GM21619 (cell line): ENCODE data around the gene FSD1.
"Not testable (repeated sequence)": the region's sequence is repeated elsewhere in the genome, so short reads cannot be mapped to it uniquely, and the experiment has no call there.

Experiments used
- ATAC-seq: cut with Tn5 transposase; IDR thresholded peaks from one replicate; pipeline ENCODE4 v1.9.1; 2021; ENCODE audit not compliant: unreplicated experiment

The FSD1 gene

DNA sequence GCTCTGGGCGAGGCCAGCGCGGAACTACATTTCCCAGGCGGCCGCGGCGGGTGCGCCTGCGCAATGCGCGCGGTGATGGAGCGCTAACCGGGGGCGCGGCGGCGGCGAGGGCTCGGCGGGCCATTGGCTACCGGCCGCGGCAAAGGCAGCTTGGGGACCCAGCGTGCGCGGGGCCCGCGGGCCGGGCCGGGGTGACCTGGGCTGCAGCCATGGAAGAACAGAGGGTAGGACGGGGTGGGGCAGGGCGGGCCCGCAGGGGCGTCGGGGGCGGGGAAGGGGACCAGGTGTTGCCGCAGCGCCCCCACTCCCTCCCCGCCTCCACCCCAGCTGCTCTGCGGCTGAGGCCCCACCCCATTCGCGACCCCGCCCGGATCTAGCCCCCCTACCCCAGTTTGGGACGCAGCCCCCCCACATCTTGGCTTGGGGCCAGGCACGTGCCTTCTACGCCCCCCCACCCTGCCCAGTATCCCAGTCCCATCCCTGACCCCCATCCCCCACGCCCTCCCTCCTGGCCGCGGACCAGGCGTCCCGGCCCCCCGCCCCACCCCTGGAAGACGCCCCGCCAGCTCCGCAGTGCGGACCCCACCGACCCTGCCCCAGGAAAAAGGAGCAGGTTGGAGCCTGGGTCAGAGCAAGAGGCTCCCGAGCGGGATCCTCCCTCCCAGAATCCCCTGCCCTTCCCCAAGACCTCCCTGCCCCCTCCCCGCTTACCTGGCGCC lies at the start of gene FSD1:
FSD1 (plus strand) TSS at position 61 of the 719 bp plus-strand sequence; CDS start at position 210, 149 bp downstream.
- no peak for ATAC-seq

DNA sequence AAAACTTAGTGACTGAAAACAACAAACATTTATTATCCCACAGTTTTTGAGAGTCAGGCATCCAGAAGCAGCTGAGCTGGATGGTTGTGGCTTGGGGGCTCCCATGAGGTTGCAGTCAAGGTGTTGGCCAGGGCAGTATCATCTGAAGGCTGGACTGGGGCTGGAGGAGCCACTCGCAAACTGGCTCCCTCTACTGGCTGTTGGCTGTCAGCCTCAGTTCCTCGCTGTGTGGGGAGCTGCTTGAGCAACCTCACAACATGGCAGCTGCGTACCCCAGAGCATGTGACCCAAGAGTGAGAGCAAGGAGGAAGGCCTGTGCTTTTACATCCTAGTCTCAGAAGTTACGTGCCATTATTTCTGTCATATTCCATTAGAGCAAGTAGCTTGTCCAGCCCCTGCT lies 47.8 kb upstream of the FSD1 start:
- ATAC-seq, result no peak

DNA sequence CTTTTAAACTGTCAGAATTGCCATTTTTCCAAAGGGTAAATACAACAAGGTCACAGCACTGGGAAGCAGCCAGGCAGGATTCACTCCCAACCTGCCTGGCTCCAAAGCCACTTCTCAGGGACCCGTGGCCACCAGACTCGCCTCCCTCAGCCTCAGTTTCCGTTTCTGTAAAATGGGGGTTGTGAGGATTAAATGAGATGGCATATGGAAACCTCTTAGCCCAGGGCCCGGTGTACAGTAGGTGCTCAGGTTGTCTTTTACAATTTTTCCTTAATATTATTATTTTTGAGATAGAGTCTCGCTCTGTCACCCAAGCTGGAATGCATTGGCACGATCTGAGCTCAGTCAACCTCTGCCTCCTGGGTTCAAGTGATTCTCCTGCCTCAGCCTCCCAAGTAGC lies 47.4 kb upstream of the FSD1 start:
- no peak for ATAC-seq

DNA sequence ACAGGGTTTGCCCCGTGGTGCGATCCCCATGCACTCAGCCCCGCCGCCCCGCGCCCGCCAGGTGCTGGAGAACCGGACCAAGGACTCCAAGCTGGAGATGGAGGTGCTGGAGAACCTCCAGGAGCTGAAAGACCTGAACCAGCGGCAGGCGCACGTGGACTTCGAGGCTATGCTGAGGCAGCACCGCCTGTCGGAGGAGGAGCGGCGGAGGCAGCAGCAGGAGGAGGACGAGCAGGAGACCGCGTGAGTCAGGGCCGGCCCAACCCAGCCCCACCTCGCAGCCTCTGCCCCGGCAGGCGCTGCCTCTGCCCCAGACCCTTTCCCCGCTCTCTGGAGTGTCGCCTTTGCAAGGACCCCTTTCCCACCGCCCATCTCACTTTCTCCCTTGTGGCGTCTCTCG lies 46.2 kb upstream of the FSD1 start:
- no peak for ATAC-seq

DNA sequence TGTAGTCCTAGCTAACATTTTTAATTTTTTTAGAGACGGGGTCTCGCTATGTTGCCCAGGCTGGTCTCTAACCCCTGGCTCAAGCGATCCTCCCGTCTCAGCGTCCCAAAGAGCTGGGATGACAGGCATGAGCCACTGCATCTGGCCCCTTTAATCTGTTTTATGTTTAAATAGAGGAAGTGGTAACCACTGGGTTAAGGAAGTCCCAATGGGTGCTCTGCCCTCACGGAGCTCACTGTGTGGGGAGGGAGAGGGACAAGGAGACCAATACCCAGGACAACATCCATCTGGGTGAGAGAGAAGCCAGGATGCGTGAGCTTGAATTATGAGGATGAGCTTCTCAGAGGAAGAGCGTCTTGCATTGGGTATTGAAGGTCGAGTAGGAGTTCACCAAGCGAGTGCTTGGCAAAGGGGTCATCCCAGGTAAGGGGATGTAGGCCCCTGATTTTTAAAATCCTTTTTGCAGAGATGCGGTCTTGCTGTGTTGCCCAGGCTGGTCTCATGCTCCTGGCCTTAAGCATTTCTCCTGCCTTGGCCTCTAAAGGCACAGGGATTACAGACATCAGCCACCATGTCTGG lies 43.7 kb upstream of the FSD1 start:
- no peak for ATAC-seq

DNA sequence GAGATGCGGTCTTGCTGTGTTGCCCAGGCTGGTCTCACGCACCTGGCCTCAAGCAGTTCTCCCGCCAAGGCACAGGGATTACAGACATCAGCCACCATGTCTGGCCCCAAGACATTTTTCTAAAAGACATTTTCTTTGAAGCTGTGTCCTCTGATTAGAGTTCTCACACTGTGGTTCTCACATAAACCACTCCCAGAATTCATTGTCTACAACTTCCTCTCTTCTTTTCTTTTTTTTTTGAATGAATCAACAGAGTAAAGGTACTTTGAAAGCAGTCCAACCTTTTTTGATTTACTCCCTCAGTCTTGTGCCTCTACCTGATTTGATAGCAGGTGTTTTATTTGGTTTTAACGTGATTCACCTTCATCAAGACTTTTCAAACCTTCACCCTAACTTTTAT lies 39.6 kb upstream of the FSD1 start:
- ATAC-seq, result no peak

DNA sequence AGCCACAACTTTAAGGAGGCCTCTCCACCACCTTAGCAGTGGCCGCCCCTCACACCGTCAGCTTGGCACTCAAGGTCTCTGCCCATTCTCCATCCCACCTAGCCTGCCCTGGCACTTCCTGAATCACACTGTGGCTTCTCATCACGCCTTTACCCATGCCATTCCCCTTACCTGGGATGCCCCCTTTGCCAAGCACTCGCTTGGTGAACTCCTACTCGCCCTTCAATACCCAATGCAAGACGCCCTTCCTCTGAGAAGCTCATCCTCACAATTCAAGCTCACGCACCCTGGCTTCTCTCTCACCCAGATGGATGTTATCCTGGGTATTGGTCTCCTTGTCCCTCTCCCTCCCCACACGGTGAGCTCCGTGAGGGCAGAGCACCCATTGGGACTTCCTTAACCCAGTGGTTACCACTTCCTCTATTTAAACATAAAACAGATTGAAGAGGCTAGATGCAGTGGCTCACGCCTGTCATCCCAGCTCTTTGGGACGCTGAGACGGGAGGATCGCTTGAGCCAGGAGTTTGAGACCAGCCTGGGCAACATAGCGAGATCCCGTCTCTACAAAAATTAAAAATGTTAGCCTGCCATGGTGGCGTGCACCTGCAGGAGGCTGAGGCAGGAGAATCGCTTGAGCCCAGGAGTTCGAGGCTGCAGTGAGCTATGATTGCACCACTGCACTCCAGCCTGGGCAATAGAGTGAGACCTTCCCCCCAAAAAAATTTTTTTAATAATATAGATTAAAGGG lies 38.0 kb upstream of the FSD1 start:
- no peak for ATAC-seq

DNA sequence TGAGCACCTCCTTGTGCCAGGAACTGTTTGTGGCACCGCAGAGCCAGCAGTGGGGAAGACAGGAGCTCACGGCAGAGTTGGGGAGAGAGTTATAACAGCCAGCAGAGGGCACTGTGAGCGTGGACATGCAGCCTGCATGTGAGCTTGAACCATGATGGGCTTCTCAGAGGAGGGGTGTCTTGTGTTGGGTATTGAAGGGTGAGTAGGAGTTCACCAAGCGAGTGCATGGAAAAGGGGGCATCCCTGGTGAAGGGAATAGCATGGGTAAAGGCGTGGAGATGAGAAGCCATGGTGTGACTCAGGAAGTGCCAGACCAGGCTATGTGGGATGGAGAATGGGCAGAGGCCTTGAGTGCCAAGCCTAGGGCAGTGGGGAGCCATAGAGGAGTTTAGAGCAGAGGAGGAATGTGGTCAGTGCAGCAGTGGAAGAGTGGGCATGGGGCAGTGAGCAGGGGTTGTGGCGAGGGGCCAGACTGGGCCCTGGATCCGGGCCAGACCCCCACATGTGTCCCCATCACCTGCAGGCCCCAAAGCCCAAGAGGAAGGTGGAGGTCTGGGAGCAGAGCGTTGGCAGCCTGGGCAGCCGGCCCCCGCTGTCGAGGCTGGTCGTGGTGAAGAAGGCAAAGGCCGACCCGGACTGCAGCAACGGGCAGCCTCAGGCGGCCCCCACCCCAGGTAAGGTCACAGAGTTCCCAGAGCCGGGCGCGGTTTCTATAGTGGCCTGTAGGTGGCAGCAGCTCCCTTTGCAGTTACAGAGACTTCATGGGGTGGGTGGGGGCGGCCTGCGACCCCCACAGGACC lies 37.1 kb upstream of the FSD1 start:
- ATAC-seq, result no peak

DNA sequence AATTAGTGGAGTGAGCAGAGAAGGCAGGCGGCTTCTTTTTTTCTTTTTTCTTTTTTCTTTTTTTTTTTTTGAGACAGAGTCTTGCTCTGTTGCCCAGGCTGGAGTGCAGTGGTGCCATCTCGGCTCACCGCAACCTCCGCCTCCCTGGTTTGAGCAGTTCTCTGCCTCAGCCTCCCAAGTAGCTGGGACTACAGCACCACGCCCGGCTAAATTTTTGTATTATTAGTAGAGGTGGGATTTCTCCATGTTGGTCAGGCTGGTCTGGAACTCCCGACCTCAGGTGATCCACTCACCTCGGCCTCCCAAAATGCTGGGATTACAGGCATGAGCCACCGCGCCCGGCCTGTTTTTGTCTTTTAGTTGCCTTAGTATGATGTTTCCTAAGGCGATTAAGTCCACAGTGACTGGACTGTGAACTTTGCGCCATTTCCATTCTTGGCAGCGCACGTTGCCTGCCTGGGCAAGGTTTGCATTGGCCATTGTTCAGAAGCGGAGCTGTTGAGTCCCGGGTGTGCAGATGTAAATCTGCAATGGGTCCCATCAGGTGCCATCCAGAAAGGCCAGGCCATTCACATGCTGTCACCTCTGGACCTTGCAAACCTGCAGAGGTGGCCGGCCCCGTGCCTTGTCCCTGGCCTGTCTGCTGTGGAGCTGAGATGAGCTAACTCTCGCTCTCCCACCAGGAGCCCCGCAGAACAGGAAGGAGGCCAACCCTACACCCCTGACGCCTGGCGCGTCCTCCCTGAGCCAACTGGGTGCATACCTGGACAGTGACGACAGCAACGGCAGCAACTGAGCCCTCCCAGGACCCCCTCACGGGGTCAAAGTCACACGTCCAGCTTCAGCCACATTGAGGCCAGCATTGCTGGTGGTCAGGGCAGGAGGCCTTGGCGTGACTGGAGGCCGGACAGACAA lies 36.2 kb upstream of the FSD1 start:
- ATAC-seq, result no peak

DNA sequence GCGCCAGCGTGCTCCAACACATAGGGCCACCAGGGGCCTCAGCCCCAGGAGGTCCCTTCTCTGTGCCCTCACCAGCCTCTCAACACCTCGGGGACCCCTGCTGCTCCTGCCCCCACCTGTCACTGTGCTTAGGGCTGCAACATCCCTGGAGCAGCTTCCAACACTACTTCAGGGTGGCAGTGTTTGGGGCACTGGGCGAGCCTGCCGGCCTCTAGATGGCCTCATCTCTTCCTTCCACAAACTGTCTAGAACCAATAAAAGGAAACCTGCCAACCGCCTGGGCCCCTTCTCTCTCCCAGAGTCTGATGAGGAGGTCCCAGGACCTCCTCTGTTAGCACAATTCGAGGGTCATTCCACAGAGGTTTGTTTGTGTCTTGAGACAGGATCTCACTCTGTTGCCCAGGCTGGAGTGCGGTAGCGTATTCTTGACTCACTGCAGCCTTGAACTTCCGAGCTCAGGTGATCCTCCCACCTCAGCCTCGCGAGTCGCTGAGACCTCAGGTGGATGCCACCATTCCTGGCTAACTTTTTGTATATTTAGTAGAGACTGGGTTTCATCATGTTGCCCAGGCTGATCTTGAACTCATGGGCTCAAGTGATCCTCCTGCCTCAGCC lies 35.5 kb upstream of the FSD1 start:
- ATAC-seq, result no peak

DNA sequence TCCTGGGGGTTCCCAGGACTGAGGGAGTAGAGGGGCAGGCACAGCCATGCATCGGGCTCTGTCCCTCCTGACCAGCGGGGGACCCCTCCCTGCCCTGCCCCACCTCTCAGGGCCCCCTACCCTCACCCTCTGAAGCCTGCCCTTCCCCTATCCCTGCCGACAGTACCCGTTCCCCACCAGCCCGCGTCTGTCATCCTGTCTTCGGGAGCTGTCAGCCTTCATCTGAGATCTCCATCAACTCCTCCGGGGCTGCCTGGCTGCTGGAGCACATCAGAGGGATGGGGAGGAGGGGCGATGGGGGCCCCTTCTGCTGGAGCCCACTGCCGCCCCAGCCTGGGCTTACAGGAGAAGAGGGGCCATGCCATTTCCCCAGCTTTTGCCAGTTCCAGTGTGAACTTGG lies 31.5 kb upstream of the FSD1 start:
- ATAC-seq, result no peak

DNA sequence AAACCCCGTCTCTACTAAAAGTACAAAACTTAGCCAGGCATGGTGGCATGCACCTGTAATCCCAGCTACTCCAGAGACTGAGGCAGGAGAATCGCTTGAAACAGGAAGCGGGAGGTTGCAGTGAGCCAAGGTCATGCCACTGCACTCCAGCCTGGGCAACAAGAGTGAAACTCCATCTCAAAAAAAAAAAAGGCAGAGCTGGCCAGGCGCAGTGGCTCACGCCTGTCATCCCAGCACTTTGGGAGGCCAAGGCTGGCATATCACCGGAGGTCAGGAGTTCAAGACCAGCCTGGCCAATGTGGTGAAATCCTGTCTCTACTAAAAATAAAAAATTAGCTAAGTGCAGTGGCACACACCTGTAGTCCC lies 30.1 kb upstream of the FSD1 start:
- ATAC-seq, result not testable (repeated sequence)

DNA sequence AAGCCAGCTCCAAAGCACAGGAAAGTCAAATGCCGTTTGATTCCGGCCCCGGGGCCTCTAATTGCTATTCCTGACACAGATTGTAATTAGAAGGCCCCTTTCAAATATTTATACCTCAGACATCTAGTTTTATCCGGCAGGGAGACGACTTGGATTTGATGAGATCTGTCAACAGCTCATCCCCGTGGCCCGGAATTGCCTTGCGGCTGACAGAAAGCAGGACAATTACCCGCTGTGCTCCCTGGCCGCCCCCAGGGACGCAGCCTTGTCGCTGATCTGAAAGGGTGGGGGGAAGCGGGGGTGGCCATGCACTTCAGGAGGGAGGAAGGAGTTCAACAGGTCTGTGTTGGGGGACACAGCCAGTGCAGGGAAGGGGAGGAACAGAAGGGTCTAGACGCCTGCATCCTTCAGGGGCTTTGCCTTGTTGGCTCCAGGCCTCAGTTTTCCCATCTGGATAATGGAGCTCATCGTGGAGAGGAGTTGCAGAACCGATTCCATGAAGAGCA lies 27.2 kb upstream of the FSD1 start:
- ATAC-seq, result no peak

DNA sequence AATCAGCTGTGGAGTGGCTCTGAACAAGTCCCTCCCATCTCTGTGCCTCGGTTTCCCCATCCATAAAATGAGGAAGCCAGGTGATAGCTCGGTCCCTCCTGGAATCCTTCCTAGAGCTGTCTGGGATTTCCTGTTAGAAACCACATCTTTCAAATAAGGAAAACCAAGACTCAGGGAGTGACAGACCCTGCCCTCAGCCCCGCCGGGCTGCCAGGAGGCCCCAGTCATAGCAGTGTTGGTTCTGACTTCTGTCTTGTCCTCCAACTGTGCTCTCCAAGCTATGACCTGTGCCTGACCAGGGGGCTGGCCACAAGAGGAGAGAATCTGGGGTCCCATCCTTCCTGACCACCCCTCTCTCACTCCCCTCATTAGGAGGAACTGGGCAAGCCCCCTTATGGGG lies 26.4 kb upstream of the FSD1 start:
- ATAC-seq, result no peak

DNA sequence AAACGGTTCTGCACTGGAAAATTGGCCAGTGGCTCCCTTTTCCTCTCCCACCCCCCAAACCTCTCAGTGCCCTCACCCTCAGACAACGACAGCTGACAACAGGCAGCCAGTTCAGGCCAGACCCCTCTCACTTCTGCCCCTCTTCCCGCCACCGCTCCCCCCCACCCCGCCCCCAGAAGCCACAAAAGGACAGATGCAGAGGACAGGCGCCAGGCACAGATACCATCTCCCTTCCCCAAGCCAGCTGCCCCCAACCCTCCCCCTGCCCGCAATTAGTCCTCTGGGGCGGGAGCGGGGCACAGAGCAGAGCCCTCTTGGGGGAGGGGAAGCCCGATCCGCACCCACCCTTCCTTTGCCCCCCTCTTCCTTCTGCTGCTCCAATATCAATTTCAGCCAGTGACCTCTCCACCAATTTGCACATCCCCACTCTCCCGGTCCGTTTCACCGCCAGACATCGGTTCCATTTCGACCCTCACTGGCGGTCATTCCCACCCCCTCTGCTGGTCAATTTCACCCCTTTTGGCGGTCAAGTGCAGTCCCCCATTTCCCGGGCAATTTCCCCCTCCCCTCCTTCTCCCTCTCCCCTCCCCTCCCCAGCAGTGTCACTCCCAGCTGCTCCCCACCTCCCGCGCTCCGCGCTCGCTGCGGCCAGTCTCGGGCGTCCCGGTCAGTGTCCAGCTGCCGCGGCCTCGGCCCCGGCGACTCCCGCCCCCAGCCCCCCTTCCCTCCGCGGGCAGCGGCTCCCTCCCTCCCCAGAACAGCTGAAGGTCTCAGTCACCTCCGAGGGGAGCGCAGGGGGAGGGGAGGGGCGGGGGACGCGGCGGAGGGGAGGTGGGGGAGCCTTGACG lies 25.8 kb upstream of the FSD1 start, which contains the start of gene SHD:
SHD (plus strand) TSS at position 848 of the 848 bp plus-strand sequence. CDS start 798 bp downstream, outside the sequence.
- ATAC-seq, result no peak

DNA sequence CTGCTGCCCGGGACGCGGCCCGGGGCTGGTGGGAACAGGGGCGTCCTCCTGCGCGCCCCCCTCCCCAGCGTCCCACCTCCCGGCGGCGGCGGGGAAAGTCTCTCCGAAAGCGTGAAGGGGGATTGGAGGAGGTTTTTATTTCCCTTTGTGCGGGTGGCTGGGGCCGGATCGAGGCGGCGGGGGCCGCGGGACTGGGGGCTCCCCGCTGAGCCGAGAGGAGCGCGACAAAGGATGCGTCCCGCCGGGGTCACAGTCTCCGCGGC lies 25.2 kb upstream of the FSD1 start:
- no peak for ATAC-seq

DNA sequence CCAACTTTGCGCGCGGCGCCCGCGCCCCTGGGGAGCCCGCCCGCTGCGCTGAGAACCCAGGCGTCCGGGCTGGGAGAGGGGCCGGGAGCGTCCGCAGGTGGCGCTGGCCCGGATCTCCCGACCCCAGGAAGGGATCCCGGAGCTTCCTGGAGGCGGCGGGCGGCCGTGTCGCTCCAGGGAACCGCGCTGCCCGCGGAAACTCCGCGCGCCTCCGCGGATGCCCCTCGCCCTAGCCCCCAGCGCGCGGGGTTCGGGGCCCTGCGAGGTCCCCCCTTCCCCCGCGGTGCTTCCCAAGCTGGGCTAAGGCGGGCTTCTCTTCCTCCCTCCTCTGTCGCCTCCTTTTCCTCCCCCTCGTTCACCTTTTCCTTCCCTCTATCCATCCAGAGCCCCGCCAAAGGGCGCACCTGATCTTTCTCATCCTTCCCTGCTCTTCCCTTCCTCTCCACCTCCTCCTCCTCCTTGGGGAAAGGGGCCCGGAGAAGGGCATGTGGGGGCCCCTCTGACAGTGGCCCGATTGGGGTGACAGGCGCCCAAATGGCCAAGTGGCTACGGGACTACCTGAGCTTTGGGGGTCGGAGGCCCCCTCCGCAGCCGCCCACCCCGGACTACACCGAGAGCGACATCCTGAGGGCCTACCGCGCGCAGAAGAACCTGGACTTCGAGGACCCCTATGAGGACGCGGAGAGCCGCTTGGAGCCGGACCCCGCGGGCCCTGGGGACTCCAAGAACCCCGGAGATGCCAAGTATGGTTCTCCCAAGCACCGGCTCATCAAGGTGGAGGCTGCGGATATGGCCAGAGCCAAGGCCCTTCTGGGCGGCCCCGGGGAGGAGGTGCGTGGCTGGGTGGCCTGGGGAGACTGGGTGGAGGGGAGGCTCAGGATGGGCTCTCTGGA lies 24.6 kb upstream of the FSD1 start:
- no peak for ATAC-seq
